ENCODE data around the gene MAU2.

GRCh38 chr19:19319732-19320360 lies 783 bp upstream of the MAU2 start:
- no peak for TF ChIP-seq POLR2AphosphoS5 (IDR thresholded peaks at IDR 0.05; ENCODE audit: low read depth, low read length)
- TF ChIP-seq POLR2A (IDR thresholded peaks at IDR 0.05; ENCODE audit: low read depth, low read length) = no peak
